ENCODE data around the gene C3orf80.

The C3orf80 gene

DNA sequence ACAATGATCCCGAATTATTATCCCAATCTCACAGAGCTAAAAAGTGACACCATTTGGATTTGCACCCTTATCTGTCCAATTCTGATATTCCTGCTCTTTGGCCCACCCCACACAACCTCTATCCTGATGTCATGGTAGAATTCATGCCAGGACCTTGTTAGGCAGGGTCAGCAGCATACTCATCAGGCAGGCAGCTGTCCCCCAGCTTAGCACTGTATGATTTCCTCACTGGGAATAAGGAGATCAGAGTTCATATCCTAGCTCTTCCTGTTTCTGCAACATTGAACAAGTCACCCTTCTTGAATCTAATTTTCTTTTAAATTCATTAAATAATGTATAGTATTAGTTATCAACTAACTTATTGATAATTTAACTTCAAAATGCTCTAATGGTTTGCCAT lies 12.0 kb upstream of the C3orf80 start:
- DNase-seq (ENCODE audit: low read depth, low spot score), result no peak

DNA sequence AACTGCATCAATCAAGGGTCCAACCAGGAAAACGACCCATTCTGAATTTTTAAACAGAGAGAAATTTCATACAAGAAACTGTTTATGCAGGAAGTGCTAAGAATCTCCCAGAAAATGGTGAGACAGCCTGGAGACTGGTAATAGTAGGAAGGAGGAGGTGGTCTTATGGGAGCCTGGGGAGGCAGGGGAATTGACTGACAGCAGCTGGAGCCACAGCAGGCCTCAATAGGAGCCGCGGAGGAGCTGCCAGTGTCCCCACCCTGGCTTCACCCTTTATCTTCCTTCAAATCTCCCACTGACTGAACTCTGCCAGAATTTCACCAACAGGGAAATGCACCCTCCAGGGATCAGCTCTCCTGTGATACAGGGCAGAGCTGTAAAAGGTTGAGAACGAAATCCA lies 7.5 kb upstream of the C3orf80 start:
- peak; percentile 28 for DNase-seq (ENCODE audit: low read depth, low spot score)

DNA sequence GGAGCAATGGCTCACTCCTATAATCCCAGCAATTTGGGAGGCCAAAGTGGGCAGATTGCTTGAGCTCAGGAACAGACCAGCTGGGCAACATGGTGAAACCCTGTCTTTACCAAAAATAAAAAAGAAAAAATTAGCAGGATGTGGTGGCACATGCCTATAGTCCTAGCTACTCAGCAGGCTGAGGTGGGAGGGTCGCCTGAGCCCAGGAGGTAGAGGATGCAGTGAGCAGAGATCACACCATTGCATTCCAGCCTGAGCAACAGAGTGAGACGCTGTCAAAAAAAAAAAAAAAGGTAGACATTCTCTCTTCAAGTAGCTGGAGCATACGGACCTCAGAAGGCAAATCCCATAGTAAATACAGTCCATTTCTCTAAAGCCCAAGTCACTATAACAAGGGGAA lies 7.1 kb upstream of the C3orf80 start:
- no peak for DNase-seq (ENCODE audit: low read depth, low spot score)

DNA sequence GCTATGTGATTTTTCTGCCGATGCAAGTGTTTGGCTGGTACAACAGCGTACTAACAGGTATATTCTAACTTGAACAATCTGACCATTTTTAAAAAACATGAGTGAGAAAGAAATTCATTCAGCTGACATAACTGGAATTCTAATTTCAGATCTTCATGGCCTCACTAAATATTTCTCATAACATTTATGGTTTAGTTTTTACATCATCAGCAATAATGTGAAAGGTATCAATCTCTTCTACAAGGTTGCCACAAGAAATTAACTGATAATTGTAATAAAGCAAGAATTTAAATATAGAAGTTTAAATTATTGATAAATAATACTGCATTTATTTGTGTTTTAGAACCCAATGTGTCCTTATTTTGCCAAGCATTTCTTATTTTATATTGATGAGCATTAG lies 5.2 kb upstream of the C3orf80 start:
- DNase-seq (ENCODE audit: low read depth, low spot score), result no peak

DNA sequence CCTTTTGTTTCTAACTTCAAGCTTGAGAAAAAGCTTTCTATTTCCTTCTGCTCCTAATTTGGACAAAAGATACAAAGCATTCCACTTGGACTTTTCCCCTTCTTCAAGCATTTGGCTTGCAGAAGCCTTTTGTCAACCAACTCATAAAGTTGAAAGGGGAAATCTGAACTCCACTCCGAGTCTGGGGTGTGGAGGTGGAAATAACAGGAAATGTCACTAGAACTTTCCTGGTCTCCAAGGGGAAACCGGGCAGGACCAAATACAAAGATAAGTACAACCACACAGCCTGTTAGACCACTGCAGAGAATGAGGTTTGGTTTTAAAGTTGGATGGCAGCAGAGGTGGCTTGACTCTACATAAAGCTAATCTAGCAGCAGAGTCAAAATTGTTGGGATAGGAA lies 4.2 kb upstream of the C3orf80 start:
- DNase-seq (ENCODE audit: low read depth, low spot score), result no peak

DNA sequence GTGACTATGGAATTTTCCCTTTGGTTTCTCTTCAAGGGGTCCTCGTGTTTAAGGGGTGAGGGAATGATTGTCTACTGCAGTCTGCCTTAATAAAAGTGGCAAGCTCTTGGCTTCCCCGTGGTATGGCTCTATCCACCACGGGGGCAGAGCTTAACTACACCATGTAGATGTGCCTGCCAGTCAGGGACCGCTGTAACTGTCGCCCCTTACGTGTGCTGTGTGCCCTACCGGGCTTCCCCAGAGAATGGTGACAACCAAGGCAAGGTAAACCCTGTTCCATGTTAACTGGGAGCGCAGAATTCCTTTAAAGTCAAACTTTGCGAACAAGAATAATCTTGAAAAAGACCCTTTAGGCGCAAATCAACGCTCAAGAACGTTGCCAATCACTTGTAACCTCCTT lies 966 bp upstream of the C3orf80 start:
- no peak for DNase-seq (ENCODE audit: low read depth, low spot score)

DNA sequence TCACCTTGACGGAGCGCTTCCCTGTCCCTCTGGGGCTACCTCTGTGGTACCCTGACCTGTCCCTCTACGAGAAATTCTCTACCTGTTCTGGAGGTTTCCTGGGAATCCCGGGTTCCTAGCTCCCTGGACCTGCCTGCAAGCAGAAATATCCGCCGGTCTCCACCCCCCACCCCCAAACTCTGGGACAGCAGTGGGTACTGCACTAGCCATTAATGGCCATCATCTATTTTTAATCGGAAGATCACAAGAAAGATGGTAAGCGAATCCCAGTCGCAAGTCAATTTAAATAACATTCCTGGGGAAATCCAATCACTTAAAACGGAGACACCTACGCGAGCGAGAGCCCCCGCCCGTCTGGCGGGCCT lies 429 bp upstream of the C3orf80 start:
- DNase-seq (ENCODE audit: low read depth, low spot score), result peak; percentile 22

DNA sequence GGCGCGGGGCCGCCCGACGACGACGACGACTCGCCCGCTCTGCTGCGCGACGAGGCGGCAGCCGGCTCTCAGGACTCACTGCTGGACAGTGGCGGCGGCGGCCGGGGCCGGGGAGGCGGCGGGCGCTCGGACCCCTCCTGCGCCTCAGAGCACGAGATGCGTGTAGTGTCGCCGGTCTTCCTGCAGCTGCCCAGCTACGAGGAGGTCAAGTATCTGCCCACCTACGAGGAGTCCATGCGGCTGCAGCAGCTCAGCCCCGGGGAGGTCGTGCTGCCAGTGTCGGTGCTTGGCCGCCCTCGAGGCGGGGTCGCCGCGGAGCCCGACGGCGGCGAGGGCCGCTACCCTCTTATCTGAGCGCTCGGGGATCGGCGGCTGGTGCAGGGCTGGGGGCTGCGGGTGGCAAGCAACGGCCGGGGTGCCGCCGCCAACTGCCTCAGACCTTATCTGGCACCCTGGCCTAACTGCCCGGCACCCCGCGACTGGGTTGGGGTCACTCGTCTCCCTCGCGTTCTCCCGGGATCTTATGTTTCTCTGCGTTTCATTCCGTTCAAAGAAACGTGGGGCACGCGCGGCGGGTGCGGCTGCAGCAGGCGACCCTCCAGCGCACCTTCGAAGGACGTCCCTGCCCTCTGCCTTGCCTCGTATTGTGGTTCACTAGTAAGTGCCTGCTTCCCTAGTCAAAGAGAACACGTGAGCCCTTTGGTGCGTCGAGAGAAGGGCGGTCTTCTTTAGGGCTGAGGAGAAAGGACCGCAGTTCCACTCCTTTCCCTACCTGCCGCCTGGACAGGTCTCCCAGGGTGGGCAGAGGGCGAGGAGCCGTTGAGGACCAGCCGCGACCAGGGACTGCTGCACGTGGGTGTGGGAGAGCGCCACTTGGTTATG lies 1.0 kb downstream of the C3orf80 start:
- peak; percentile 42 for DNase-seq (ENCODE audit: low read depth, low spot score)

DNA sequence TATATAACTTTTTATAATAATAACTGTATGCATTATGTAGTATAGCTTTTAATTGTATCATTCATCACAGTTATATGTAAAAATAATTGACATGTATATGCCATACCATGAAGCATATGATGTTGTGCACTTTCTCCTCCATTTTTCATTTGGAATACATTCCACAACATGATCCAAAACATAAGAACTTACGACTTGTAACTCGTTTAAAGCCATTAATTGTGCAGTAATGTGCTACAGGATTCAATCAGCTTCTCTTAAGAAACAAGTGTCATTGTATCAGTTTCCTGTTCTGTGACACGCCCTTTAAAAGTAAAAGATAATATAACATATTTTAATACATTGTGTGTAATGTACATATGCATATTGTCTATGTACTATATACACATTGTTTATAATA lies 2.2 kb downstream of the C3orf80 start:
- no peak for DNase-seq (ENCODE audit: low read depth, low spot score)

DNA sequence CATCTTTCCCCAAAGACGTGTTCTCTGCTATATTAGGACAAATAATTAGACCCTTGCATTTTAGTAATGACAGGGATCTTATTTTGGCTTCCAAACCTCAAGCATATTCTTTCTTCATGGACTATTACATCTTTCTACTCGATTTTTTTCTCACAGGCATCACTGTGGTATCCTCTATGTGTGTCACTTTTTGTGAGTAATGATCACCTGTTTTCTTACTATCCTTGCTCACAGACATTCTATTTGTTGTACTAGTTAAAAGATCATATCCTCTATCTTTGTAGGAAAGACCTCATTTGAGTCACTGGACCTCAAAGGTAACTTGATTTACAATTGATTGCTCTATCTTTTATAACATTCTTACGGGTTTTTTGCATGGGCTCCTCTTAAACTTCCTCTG lies 6.8 kb downstream of the C3orf80 start:
- DNase-seq (ENCODE audit: low read depth, low spot score), result no peak

DNA sequence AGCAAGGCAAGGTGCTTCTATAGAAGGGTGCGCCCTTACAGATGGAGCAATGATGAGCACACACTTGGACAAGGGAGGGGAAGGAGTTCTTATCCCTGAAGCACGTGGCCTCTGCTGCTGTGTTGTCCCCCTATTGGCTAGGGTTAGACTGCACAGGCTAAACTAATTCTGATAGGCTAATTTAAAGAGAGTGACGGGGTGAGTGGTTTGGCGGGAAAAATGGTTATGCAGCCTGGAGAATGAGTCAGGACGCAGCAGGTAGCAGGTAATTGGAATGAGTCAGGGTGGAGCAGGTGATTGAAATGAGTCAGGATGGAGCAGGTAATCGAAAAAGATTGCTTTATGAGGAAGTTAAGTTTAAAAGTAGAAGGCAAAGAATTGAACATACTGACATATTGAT lies 15.5 kb downstream of the C3orf80 start:
- peak; percentile 15 for DNase-seq (ENCODE audit: low read depth, low spot score)

DNA sequence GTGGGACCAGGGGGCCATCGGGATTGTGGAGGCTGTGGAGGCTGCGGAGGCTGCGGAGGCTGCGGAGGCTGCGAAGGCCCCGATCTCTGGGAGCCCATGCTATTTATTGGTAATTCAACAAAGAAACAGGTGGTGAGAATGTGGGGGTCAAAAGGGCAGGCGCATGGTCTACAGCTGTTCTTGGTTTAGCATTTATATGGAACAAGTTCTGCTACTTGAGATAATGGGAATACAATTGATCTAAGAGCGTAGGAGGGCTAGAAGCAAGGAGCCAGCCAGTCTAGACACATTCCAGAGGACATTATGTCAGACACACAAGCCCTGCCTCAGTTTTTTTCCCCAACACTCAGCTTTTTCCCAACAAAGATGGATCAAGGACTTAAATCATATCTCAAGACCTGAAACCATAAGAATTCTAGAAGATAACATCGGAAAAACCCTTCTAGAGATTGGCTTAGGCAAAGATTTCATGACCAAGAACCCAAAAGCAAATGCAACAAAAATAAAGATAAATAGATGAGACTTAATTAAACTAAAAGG lies 20.1 kb downstream of the C3orf80 start:
- DNase-seq (ENCODE audit: low read depth, low spot score), result peak; percentile 56

DNA sequence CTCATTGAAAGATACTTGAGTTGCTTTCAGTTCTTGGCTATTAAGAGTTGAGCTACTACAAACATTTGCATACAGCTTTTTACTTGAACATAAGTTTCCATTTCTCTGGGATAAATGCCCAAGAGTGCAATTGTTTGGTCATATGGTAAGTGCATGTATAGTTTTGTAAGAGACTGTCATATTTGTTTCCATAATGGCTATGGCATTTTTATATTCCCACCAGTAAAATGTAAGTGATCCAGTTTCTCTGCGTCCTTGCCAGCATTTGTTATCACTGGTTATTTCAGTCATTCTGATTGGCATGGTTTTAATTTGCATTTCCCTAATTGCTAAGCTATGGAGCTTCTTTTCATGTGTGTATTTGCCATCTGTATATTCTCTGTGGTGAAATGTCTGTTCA lies 22.5 kb downstream of the C3orf80 start:
- no peak for DNase-seq (ENCODE audit: low read depth, low spot score)

DNA sequence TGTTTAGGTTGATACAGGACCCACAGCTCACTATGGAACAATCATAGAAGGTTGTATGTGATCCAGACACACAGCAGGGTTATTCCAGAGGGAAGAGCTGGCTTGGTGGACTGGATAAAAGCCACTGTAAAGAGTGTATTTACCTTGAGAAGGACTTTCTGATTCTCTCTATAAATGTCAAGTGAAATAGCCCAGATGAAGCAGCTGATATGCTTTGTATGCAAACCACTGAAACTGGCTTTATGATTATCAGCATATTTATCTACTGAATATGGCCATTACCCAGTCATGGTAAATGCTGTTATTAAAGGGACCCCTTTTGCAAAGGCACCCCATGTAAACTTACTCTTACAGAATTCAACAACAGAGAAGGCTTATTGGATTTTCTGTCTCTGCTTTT lies 28.1 kb downstream of the C3orf80 start:
- no peak for DNase-seq (ENCODE audit: low read depth, low spot score)

DNA sequence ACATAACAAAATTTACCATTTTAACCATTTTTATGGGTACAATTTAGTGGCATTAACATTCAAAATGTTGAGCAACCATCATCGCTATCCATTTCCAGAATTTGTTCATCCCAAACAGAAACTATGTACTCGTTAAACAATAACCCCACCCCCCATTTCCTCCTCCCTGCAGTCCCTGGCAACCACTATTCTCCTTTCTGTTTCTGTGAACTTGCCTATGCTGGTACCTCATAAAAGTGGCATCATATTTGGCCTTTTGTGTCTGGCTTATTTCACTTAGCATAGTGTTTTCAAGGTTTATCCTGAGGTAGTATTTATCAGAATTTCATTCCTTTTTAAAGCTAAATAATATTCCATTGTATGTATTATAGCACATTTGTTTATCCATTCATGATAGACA lies 32.4 kb downstream of the C3orf80 start:
- DNase-seq (ENCODE audit: low read depth, low spot score), result no peak

DNA sequence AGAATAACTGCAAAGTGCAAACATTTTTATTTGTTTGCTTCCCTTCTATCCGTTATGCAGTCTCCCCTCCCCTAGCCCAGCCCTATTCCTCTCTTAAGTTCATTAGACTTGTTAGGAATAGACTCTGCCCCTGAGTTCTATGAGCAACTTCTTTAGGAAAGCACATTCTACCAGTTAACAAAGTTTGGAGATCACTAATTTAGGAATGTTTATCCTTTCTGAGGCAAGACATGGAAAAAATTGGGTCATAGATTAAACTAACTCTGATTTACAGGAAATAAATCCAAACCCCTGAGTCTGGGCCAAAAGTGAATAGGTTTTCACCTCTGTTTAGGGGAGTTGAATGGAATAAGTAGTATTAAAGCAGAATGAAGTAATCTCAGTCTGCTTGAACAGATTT lies 34.4 kb downstream of the C3orf80 start:
- no peak for DNase-seq (ENCODE audit: low read depth, low spot score)

DNA sequence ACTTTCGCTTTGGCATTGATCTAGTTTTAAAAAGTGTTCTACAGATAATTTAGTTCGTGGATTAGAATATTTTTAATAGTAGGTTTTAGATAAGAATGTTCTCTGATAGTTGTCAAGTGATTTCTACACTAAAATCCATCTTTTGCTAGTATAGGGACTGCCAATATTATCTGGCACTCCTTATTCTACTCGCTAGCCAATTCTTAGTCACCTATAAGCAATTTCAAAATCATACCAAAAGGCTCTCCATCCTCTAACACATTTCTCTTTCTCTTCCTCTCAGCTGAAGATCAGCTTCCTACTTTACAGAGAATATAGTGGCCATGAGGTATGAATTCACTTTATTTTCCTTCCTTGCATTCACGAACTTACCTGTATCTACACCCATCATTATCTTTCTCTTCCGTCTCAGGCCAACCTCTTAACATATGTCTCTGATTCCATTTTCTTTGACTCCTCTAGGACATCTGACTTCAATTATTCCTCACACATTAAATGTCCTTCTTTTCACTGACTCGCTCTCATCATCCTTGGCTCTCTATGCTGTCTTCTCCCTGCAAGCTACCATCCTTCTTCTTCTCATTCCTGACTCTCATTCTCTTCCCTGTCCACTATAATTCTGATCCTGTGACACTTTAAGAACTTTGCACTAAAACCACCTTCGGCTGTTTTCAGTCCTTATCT lies 35.5 kb downstream of the C3orf80 start:
- DNase-seq (ENCODE audit: low read depth, low spot score), result no peak

DNA sequence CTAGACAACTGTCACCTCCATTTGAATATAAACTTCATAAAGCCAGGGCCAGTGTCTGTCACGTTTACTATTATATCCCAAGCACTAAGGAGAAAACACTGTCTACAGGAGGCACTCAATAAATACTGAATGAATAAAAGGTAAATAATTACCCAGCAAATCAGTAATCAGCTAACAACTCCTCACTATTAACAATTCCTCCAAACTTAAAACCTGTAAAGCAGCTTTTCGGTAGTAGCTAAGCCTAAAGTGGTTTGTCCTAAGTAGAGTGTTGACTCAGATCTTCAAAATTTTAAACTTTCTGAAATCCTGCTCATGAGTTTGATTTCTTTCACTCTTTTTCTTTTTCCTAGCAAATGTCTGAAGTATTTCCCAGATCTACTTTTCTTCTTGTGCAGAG lies 39.9 kb downstream of the C3orf80 start:
- no peak for DNase-seq (ENCODE audit: low read depth, low spot score)

Measured in ELF-1 (cell line).